HG03103 (cell line): Measurements from ENCODE around the gene TRMT1.

Source experiments
- ATAC-seq: cut with Tn5 transposase; IDR thresholded peaks from one replicate; pipeline ENCODE4 v1.9.1; 2021; ENCODE audit warnings: low read depth; ENCODE audit not compliant: unreplicated experiment

Gene TRMT1

GRCh38 chr19:13057147-13057572, 59.4 kb downstream of the TRMT1 start:
- no peak for ATAC-seq

DNA sequence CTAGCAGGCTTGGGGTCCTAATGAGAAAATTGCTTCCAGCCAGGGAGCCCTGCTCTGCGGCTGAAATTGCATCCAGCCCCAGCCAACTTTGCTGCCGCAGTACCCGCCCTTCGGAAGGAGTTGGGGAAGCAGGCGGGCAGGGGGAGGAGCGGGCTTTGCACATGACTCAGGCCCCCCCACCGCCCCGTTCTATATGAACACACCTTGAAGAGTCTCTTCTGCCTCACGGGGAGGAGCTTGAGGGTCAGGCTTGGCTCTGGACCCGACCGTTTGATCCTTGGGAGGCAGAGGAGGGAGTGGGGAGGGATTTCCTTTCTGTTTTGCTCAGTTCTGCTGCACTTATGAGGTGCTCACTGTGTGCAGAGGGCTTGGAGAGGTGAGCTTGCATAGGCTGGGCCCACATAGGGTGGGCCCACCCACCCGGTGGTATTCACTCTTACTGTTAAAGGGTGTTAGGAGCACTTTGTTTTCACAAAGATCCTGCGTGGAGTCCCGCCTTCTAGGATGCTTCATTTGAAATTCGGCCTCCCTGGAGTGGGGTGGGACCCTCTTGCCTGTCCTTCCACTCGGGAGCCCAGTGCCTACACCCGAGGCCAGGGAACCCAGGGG, 60.4 kb downstream of the TRMT1 start:
- no peak for ATAC-seq

DNA sequence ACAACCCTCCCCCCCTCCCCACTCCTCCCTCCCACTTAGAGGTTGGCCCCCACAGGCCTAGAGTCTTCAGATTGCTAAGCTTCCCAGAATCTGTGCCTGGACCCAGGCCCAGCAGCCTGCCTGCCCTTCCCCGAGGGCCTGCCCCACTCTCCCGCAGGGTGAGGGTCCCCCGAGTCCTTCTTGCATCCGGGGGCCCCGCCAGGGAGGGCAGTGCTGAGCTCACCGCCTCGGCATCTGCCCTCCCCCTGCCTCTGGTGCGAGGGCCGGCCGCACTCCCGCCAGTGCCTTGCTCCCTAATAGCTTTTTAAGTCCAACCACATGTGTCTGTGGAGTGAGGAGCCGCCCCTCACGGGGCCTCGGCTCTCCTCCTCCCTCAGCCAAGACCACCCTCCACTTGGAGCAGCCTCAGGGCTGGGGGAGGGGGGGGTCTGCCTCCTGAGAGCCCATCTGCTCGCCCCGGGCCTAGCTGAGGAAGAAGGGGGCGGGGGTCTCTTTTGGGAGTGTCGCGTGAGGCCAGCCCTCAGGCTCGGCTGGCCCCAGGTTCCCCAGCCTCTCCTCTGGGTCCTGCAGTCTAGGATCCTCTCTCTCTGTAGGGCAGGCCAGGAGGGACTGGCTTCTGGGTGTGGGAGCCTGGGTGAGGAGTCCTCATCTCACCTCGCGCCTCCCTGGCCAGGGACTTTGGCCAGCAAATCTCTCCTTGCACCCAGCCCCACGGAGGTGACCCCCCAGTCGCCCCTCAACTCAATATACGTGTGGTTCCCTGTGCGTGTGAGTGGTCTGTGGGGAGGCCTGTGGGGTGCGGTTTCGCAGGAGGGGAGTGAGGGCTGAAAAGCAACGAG, 61.1 kb downstream of the TRMT1 start:
- ATAC-seq: no peak
